Measurements from ENCODE around the gene MACROD2.

Gene MACROD2

GRCh38 chr20:14488756-14489479 is 493.6 kb downstream of the MACROD2 start:
- no peak for DNase-seq

- no peak for DNase-seq
Measured at GRCh38 chr20:14489544-14489943, 494.2 kb downstream of the MACROD2 start.

GRCh38 chr20:14491436-14491835 is 496.1 kb downstream of the MACROD2 start:
- no peak for DNase-seq

GRCh38 chr20:14493408-14493807 is 498.1 kb downstream of the MACROD2 start:
- DNase-seq: no peak

GRCh38 chr20:14494355-14494754 is 499.0 kb downstream of the MACROD2 start:
- DNase-seq: no peak

GRCh38 chr20:14495066-14495465 is 499.8 kb downstream of the MACROD2 start:
- DNase-seq: no peak

GRCh38 chr20:14497004-14497403 is 501.7 kb downstream of the MACROD2 start:
- DNase-seq: no peak

GRCh38 chr20:14498772-14499171 is 503.5 kb downstream of the MACROD2 start:
- DNase-seq: no peak

- no peak for DNase-seq
Measured at GRCh38 chr20:14505476-14505875, 510.2 kb downstream of the MACROD2 start.

GRCh38 chr20:14507711-14508110 is 512.4 kb downstream of the MACROD2 start:
- no peak for DNase-seq

- no peak for DNase-seq
Measured at GRCh38 chr20:14510341-14510740, 515.0 kb downstream of the MACROD2 start.

GRCh38 chr20:14512839-14513238 is 517.5 kb downstream of the MACROD2 start:
- DNase-seq: no peak

- no peak for DNase-seq
Measured at GRCh38 chr20:14518648-14519047, 523.3 kb downstream of the MACROD2 start.

GRCh38 chr20:14521016-14521415 is 525.7 kb downstream of the MACROD2 start:
- no peak for DNase-seq

GRCh38 chr20:14521436-14521835 is 526.1 kb downstream of the MACROD2 start:
- DNase-seq: no peak

GRCh38 chr20:14522595-14522994 is 527.3 kb downstream of the MACROD2 start:
- no peak for DNase-seq

GRCh38 chr20:14523090-14523489 is 527.8 kb downstream of the MACROD2 start:
- no peak for DNase-seq

GRCh38 chr20:14525426-14525825 is 530.1 kb downstream of the MACROD2 start:
- DNase-seq: no peak

- DNase-seq: no peak
Measured at GRCh38 chr20:14526891-14527290, 531.6 kb downstream of the MACROD2 start.

- DNase-seq: no peak
Measured at GRCh38 chr20:14531786-14532185, 536.5 kb downstream of the MACROD2 start.

GRCh38 chr20:14536738-14537137 is 541.4 kb downstream of the MACROD2 start:
- DNase-seq: no peak

- DNase-seq: no peak
Measured at GRCh38 chr20:14538433-14538832, 543.1 kb downstream of the MACROD2 start.

- DNase-seq: no peak
Measured at GRCh38 chr20:14543040-14543439, 547.7 kb downstream of the MACROD2 start.

- no peak for DNase-seq
Measured at GRCh38 chr20:14544688-14545087, 549.4 kb downstream of the MACROD2 start.

GRCh38 chr20:14550655-14551054 is 555.3 kb downstream of the MACROD2 start:
- no peak for DNase-seq
